ENCODE results near the gene PLEKHA4.

DNA sequence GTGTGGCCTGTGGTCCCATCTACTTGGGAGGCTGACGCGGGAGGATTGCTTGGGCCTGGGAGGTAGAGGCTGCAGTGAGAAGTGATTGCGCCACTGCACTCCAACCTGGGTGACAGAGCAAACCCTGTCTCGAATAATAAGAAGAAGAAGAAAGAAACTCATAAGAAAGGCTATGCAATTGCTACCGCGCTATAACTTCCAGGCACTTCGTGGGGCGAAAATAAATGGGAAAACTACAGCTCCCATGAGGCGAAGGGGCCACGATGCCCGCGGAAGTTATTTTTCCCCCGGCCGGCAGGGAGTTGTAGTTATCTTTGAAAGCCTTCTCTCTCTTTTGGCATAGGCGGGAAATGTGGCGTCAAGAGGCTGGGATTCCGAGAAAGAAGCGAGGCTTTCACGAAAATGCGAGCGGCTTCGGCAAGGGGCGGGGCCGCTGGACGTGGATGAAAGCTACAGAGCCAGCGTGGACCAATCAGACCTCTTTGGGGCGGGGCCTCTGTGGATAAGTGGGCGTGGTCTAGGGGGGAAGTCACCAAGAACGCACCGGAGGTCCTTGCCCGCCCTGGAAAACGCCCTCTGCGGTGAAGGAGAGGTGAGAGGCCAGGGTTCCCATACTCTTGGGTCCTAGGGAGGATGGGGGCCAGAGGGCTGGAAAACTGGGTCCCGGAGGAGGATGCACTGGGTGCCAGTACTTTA lies 31.5 kb upstream of the PLEKHA4 start, which contains the start of gene NUCB1:
- TF ChIP-seq, protein P1, sequence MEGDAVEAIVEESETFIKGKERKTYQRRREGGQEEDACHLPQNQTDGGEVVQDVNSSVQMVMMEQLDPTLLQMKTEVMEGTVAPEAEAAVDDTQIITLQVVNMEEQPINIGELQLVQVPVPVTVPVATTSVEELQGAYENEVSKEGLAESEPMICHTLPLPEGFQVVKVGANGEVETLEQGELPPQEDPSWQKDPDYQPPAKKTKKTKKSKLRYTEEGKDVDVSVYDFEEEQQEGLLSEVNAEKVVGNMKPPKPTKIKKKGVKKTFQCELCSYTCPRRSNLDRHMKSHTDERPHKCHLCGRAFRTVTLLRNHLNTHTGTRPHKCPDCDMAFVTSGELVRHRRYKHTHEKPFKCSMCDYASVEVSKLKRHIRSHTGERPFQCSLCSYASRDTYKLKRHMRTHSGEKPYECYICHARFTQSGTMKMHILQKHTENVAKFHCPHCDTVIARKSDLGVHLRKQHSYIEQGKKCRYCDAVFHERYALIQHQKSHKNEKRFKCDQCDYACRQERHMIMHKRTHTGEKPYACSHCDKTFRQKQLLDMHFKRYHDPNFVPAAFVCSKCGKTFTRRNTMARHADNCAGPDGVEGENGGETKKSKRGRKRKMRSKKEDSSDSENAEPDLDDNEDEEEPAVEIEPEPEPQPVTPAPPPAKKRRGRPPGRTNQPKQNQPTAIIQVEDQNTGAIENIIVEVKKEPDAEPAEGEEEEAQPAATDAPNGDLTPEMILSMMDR (conservative IDR thresholded peaks at IDR 0.05; ENCODE audit: low read length) = peak; percentile 47; the same call in 1 of the 2 replicates
- TF ChIP-seq EZH2phosphoT487 (IDR thresholded peaks at IDR 0.05; ENCODE audit: borderline replicate concordance, low read depth, low read length) = no peak

Measured in OCI-LY7 (cell line).